ENCODE results near the gene RAB3GAP1.
"Not testable (repeated sequence)": the region's sequence is repeated elsewhere in the genome, so short reads cannot be mapped to it uniquely, and the experiment has no call there.

The RAB3GAP1 gene

DNA sequence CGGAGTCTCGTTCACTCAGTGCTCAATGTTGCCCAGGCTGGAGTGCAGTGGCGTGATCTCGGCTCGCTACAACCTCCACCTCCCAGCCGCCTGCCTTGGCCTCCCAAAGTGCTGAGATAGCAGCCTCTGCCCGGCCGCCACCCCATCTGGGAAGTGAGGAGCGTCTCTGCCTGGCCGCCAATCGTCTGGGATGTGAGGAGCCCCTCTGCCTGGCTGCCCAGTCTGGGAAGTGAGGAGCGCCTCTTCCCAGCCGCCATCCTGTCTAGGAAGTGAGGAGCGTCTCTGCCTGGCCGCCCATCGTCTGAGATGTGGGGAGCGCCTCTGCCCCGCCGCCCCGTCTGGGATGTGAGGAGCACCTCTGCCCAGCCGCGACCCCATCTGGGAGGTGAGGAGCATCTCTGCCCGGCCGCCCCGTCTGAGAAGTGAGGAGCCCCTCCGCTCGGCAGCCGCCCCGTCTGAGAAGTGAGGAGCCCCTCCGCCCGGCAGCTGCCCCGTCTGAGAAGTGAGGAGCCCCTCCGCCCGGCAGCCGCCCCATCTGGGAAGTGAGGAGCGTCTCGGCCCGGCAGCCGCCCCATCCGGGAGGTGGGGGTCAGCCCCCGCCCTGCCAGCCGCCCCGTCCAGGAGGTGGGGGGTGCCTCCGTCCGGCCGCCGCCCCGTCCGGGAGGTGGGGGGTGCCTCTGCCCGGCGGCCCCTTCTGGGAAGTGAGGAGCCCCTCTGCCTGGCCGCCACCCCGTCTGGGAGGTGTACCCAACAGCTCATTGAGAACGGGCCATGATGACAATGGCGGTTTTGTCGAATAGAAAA, 53.6 kb downstream of the RAB3GAP1 start:
- DNase-seq: not testable (repeated sequence)

GRCh38 chr2:135113322-135113721, 61.2 kb downstream of the RAB3GAP1 start:
- no peak for DNase-seq

GRCh38 chr2:135119582-135119981, 67.5 kb downstream of the RAB3GAP1 start:
- no peak for DNase-seq

DNA sequence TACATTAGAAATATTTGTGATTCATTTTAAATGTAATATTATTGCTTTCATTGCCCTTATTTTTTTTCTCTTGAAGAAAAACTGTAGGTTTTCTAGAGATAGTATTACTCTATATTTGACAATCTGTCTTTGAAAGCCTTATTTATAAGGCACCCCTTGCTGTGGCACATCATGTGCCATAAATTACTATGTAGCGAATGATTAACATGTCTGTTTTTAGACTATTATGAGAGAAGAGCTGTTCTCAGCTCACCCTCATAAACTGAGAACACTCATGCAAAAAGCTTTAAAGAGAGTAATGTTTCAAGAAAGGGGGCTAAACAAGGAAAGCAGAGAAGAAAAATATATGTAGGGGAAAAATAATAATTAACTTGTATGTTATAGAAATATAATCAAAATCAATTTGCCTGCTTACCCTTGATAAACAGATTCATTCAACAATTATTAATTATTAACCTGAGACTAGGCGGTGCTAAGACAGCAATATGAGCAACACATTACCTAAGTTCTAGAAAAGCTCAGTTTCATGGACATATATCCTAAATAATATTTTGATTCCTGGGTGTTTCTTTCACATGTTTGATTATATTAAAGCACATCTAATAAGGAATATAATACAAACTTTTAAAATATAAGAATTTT, 69.0 kb downstream of the RAB3GAP1 start:
- no peak for DNase-seq

GRCh38 chr2:135121658-135122039, 69.6 kb downstream of the RAB3GAP1 start:
- DNase-seq: not testable (repeated sequence)

GRCh38 chr2:135124924-135125886, 73.1 kb downstream of the RAB3GAP1 start:
- DNase-seq: no peak

DNA sequence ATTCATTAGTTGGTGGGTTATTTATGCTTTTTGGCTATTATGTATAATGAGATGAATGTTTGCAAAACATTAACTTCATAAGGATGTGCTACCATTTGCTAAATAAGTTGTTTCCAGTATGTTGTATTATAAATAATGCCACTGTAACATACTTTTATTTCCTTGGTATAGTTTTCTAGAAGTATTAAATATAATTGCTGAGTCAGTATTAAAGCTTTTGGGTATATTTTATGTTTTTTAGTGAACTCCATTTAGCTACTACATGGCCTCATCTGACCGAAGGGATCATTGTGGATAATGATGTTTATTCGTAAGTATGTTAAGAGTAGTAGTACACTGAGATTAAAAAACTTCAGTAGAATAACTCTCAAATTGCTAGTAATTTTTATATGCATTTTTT, 73.8 kb downstream of the RAB3GAP1 start:
- DNase-seq: no peak

DNA sequence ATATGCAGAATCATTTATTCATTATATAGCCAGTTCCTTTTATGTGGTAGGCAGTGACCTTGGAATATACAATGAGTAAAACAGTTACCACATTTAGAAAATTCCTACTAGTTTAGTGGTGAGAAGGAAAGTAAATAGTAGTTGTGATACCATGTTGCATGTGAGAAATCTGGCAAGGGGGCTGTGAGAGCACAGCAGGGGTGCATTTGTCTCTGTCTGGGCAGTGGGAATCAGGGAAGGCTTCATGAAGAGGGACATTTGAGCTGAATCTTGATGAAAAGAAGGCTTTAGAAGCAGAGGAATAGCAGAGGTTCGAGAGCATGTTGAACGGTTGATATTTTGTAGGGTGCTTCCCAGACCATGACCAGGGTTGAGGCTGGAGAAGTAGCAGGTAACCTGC, 78.7 kb downstream of the RAB3GAP1 start:
- no peak for DNase-seq

DNA sequence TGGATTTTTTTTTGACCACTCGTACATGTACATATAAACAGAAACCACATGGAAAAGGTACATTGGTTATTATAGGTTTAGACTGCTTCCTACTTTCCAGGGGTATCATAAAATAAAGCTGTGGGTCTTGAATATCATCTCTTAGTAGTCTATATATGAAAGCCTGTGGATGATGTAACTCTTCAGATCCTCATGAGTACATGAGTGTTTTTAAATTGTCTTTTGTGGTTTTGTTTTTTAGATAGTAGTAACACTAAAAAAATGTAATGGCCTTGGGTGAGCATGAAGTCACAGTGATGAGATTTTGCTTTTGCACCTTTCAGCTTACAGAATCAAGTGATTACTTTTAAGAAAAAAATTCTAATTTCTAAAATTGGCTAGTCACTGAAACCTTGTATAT, 80.2 kb downstream of the RAB3GAP1 start:
- DNase-seq: no peak

DNA sequence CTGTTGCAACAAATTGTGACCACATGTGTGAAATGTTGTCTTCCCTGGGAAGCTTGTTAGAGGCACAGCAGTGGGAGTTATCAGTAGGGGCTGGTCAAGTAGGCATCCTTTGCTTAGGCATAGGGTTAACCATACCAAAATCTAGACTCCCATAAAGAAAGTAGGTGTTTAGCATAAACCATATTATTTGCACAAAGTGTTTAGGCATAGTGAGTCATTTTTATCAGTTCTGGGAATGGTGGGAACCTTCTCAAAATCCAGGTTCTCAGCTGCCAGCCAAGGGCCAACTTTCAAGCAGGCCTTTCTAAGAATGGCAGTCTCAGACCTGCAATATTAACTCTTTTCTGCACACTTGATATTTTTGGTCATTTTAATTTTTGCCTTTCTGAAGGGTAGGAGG, 88.5 kb downstream of the RAB3GAP1 start:
- DNase-seq: no peak

GRCh38 chr2:135142323-135142722, 90.2 kb downstream of the RAB3GAP1 start:
- no peak for DNase-seq

GRCh38 chr2:135144343-135144742, 92.3 kb downstream of the RAB3GAP1 start:
- DNase-seq: no peak

GRCh38 chr2:135149251-135149650, 97.2 kb downstream of the RAB3GAP1 start:
- no peak for DNase-seq

DNA sequence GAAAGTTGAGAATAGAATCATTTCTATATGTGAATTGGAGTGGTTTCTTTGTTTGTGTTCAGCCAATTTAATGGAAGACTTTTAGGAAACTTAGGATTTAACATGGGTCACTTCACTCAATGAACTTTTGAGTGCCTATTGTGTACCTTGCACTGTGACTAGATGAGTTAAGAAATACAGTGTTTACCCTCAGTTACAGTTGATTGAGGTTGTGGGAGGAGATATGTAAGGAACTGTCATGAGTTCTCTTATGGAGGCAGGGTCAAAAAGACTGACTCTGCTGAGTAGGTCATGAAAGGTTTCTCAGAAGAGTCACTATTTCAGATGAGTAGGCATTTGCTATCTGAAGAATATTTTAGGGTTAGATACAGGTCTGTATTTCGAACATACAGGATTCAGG, 98.6 kb downstream of the RAB3GAP1 start:
- peak in 2 of 4 experiments; percentile 10 to 12 for DNase-seq

DNA sequence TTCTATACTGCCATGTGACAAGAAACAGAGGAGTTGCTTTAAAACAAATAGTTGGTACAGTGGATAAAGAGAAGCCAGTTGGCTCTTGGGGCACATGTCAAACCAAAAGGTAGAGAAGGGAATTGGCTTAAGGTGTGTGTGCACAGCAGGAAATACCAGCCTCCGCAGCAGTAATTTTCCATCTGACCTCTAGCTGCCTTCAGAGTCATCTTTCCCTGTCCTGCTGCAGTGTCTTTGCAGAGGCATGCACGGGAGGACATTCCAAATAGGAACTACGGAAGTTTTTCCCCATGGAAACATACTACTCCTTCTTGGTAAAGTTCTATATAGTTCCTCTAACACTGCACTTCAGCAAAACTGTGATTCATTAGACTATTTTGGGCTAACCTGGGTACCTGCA, 99.5 kb downstream of the RAB3GAP1 start:
- no peak for DNase-seq

DNA sequence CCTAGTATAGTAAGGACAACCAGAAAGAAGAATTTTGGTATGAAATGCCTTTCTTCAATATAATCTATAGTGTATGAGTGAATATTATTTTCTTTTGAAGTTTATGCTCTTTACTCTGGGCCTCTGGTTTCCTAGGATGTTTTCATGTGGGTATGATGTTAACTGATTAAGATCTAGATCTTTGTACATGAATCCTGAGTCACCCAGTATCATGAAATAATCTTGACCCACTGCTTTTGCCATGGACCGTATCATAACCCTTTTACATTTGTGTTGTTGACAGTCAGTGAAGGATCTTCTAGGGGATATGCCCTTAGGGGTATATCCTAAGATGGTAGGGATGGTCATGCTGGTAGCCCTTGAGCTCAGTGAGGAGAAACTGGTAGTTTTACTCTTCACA, 100.3 kb downstream of the RAB3GAP1 start:
- no peak for DNase-seq

- no peak for DNase-seq
Measured at GRCh38 chr2:135154962-135155361, 102.9 kb downstream of the RAB3GAP1 start.

GRCh38 chr2:135157856-135158255, 105.8 kb downstream of the RAB3GAP1 start:
- DNase-seq: no peak

- no peak for DNase-seq
Measured at GRCh38 chr2:135159191-135159590, 107.1 kb downstream of the RAB3GAP1 start.

- DNase-seq: no peak
Measured at GRCh38 chr2:135162377-135162776, 110.3 kb downstream of the RAB3GAP1 start.

DNA sequence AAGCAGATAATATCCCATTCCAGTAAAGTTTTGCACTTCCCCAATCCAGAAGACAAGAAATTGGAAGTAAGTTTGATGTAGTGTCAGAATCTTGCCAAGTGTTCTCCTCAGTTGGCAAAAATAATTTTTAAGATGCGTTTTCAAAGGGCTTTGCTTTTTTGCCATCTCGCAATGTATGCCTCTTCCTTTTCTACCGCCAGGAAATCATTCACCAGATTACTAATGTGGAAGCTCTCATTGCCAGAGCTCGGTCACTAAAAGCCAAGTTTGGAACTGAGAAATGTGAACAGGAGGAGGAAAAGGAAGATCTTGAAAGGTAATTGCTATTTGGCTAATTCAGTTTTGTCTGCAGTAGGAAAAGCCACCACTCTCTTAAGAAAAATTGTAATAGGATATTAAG, 110.7 kb downstream of the RAB3GAP1 start:
- no peak for DNase-seq

DNA sequence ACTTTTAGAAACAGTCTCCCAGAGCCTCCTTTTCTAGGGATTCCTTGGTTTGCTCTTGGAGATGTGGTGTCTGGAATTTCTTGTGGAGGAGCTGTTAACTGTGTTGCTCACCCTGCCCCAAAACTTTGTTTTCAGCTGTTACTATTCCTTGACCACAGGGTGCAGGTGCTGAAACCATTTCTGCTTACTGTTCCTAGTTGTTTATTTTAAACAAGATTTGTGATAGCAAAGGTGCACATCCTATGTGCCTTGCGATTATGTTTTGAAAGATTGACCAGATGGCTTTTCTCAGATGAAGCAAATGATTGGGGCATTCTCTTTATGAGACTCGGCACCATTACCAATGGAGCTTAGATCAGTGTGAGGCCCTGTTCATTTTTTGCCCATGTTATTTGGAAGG, 111.2 kb downstream of the RAB3GAP1 start:
- DNase-seq: no peak

DNA sequence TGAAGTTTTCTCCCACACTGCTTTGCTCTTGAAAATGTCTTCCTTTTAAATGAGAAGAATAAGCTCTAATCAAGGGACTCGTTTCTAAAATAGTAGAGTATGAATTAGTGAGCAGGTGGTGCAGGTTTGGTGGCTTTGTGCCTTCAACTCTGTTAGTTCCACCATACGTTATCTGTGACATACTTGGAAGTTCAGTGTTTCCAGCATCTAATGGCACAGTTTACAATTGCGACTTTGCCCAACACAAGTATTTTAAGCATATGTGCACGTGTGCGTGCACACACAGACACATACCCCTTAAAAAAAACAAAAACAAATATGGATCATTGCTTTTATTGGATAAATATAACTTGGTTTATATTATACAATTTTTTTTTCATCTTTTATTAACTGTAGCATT, 111.8 kb downstream of the RAB3GAP1 start:
- DNase-seq: no peak
